GM23338 (cell line): Measurements from ENCODE around the gene PPP1R3G. TPM values are rescaled to one million over a fixed set of nuclear protein-coding genes. Genes with fewer than 3 reads are reported as not detected.

Experiments
- ATAC-seq: fragments of 200-7000 bp; cut with Tn5 transposase; 3 replicates; pipeline ENCODE4 v1.9.1; 2020
- DNase-seq: peaks from one replicate; pipeline ENCODE4 v3.0.0-alpha.2; 2015; ENCODE audit warnings: low spot score
- H2AFZ ChIP-seq: fragments of 200-600 bp; sonication (generic); 2 replicates; pipeline ENCODE4 v1.8.0; 2016; ENCODE audit warnings: antibody characterized with exemption, mild to moderate bottlenecking, moderate library complexity
- H3F3A ChIP-seq: fragments of 200-600 bp; sonication (generic); replicated peaks from 2 replicates; pipeline ENCODE4 v1.8.0; 2017; ENCODE audit warnings: antibody characterized with exemption, mixed run types, low read depth
- H3K27ac ChIP-seq: fragments of 200-600 bp; sonication (generic); 2 replicates; pipeline ENCODE4 v1.6.1; 2016; ENCODE audit warnings: low read depth
- H3K27me3 ChIP-seq: fragments of 200-600 bp; sonication (generic); 2 replicates; pipeline ENCODE4 v1.8.0; 2016; ENCODE audit warnings: mild to moderate bottlenecking, mixed run types, moderate library complexity; ENCODE audit not compliant: insufficient read depth
- H3K36me3 ChIP-seq: fragments of 200-600 bp; sonication (generic); 2 replicates; pipeline ENCODE4 v1.8.0; 2016; ENCODE audit warnings: mild to moderate bottlenecking; ENCODE audit not compliant: insufficient read depth
- H3K4me1 ChIP-seq: fragments of 200-600 bp; sonication (generic); 2 replicates; pipeline ENCODE4 v1.8.0; 2016; ENCODE audit warnings: mild to moderate bottlenecking, moderate library complexity; ENCODE audit not compliant: insufficient read depth
- H3K4me2 ChIP-seq: fragments of 200-600 bp; sonication (generic); 2 replicates; pipeline ENCODE4 v1.7.1; 2017; ENCODE audit warnings: mixed run types
- H3K4me3 ChIP-seq: fragments of 200-600 bp; sonication (generic); 2 replicates; pipeline ENCODE4 v1.6.1; 2016; ENCODE audit warnings: mixed run types
- H3K79me2 ChIP-seq: fragments of 200-600 bp; sonication (generic); replicated peaks from 2 replicates; pipeline ENCODE4 v1.8.0; 2017; ENCODE audit warnings: mild to moderate bottlenecking; ENCODE audit not compliant: insufficient read depth
- H3K9me2 ChIP-seq: fragments of 200-600 bp; sonication (generic); 2 replicates; pipeline ENCODE4 v1.8.0; 2017; ENCODE audit not compliant: insufficient read depth
- H4K20me1 ChIP-seq: fragments of 200-600 bp; sonication (generic); replicated peaks from 2 replicates; pipeline ENCODE4 v1.8.0; 2017; ENCODE audit warnings: mild to moderate bottlenecking; ENCODE audit not compliant: insufficient read depth
- H3K27ac Mint-ChIP-seq: 2 replicates; pipeline ENCODE4 v1.8.0; 2020; ENCODE audit warnings: inconsistent platforms, mild to moderate bottlenecking, moderate library complexity, mixed read lengths
- H3K27me3 Mint-ChIP-seq: 3 replicates; pipeline ENCODE4 v1.8.0; 2022; ENCODE audit warnings: low read depth, mild to moderate bottlenecking, moderate library complexity, mixed read lengths, inconsistent platforms; ENCODE audit not compliant: insufficient read depth, poor library complexity
- H3K36me3 Mint-ChIP-seq: 3 replicates; pipeline ENCODE4 v1.8.0; 2021; ENCODE audit warnings: low read depth, mild to moderate bottlenecking, inconsistent platforms, moderate library complexity, mixed read lengths
- H3K4me1 Mint-ChIP-seq: 3 replicates; pipeline ENCODE4 v1.8.0; 2020; ENCODE audit warnings: mild to moderate bottlenecking, inconsistent platforms, mixed read lengths
- H3K4me3 Mint-ChIP-seq: 3 replicates; pipeline ENCODE4 v1.8.0; 2021; ENCODE audit warnings: moderate library complexity, mild to moderate bottlenecking, inconsistent platforms, mixed read lengths
- H3K9me3 Mint-ChIP-seq: 3 replicates; pipeline ENCODE4 v1.8.0; 2020; ENCODE audit warnings: moderate library complexity, mild to moderate bottlenecking, inconsistent platforms, mixed read lengths
- CREB1 ChIP-seq: fragments of 250-450 bp; sonication (Bioruptor Pico); IDR thresholded peaks from 2 replicates; pipeline ENCODE4 v1.5.0; 2020; ENCODE audit warnings: low read depth, mild to moderate bottlenecking, moderate library complexity
- EZH2phosphoT487 ChIP-seq: fragments of 200-600 bp; sonication (generic); IDR thresholded peaks from one replicate; pipeline ENCODE4 v1.8.1; 2018; ENCODE audit warnings: antibody characterized with exemption; ENCODE audit not compliant: unreplicated experiment
- JUNB ChIP-seq: IDR thresholded peaks from one replicate; pipeline ENCODE4 v1.6.1; 2016; ENCODE audit warnings: antibody characterized with exemption; ENCODE audit not compliant: unreplicated experiment
- NANOG ChIP-seq: IDR thresholded peaks from 2 replicates; pipeline ENCODE4 v1.6.1; 2016; ENCODE audit warnings: antibody characterized with exemption, borderline replicate concordance
- STAT1 ChIP-seq: IDR thresholded peaks from one replicate; pipeline ENCODE4 v1.6.1; 2016; ENCODE audit warnings: antibody characterized with exemption; ENCODE audit not compliant: unreplicated experiment
- polyA plus RNA-seq: library from polyadenylated mRNA; unstranded; fragments of >200 nt; fragmentation: Nextera tagmentation; extraction: Ambion mirVana; gene quantifications from 2 replicates; pipeline ENCODE4 v1.2.1, GENCODE V29; 2016
- total RNA-seq: library from RNA; depleted of rRNA; stranded (reverse); fragments of >200 nt; shearing (Covaris generic); gene quantifications from 2 replicates; pipeline ENCODE4 v1.2.3, GENCODE V29; 2014
- TF ChIP-seq, protein P1 (sequence below), 2 experiments: fragments of 200-600 bp in 1 of 2; sonication (generic) in 1 of 2; conservative IDR thresholded peaks; 2 replicates each; pipeline versions ENCODE4 v1.5.1 to v1.6.1; 2016 to 2017; ENCODE audit warnings: antibody characterized with exemption in 2 of 2, low read depth in 2 of 2, mild to moderate bottlenecking in 2 of 2, moderate library complexity in 1 of 2
- TF ChIP-seq, protein P2 (sequence below): fragments of 250-450 bp; sonication (Bioruptor Pico); IDR thresholded peaks from 2 replicates; pipeline ENCODE4 v1.5.0; 2020; ENCODE audit warnings: mild to moderate bottlenecking, moderate library complexity
- TF ChIP-seq, protein P3 (sequence below): IDR thresholded peaks from one replicate; pipeline ENCODE4 v1.6.1; 2018; ENCODE audit warnings: antibody characterized with exemption; ENCODE audit not compliant: unreplicated experiment

PPP1R3G gene
- total and polyA plus RNA-seq, 2 experiments from 2014 or later: 0.13 to 0.24 TPM

DNA sequence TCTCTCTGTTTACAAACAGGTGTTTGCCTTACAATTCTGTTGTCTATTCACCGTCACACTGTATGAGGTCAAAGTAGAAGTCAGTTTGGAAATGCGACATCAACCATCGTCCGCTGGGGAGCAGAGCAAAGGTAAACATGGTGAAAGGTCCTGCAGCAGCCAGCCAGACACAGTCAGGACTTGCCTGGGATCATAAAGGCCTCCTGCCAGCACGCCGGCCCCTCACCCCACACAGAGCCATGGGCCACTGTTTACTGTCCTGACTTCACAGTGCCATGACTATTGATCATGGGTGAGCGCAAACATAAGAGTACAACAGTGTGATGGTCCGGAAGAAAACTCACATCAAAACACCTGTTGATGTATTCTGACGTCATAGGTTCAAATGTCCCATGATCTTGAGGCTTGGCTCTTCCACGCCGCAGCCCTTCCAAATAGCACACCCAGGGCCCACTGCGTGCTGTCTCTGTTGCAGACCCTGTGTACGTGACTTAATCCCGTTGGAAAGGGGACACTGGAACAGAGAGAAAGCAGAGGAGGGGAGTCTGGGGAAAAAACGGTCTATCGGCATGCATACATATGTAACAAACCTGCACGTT is 16.9 kb upstream of the PPP1R3G start:
- H3F3A ChIP-seq: no peaks in the 10 kb centered on the region
- H3K4me1 ChIP-seq: no peaks in the 10 kb centered on the region
- H3K79me2 ChIP-seq: no peaks in the 10 kb centered on the region
- H3K4me2 ChIP-seq: no peak overlapping the region
- Mint-ChIP-seq H3K4me3 (no peak overlapping the region), H3K4me1 (no peaks in the 10 kb centered on the region), H3K9me3 (no peaks in the 10 kb centered on the region), H3K27me3 (peaks cover 2% of the 10 kb centered on the region), H3K36me3 (no peaks in the 10 kb centered on the region; the same call in 2 of the 3 replicates), H3K27ac (no peak overlapping the region)
- no peaks in the 10 kb centered on the region for H3K27me3 ChIP-seq
- DNase-seq (no peak), ATAC-seq (no peak)
- no peaks in the 10 kb centered on the region for H3K36me3 ChIP-seq
- no peak for TF ChIP-seq JUNB
- no peak for TF ChIP-seq CREB1 (CRISPR knock-in tag)
- TF ChIP-seq, protein P1, sequence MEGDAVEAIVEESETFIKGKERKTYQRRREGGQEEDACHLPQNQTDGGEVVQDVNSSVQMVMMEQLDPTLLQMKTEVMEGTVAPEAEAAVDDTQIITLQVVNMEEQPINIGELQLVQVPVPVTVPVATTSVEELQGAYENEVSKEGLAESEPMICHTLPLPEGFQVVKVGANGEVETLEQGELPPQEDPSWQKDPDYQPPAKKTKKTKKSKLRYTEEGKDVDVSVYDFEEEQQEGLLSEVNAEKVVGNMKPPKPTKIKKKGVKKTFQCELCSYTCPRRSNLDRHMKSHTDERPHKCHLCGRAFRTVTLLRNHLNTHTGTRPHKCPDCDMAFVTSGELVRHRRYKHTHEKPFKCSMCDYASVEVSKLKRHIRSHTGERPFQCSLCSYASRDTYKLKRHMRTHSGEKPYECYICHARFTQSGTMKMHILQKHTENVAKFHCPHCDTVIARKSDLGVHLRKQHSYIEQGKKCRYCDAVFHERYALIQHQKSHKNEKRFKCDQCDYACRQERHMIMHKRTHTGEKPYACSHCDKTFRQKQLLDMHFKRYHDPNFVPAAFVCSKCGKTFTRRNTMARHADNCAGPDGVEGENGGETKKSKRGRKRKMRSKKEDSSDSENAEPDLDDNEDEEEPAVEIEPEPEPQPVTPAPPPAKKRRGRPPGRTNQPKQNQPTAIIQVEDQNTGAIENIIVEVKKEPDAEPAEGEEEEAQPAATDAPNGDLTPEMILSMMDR (conservative IDR thresholded peaks at IDR 0.05; ENCODE audit: low read depth in 2 of 2): no peak
- TF ChIP-seq, protein P2, sequence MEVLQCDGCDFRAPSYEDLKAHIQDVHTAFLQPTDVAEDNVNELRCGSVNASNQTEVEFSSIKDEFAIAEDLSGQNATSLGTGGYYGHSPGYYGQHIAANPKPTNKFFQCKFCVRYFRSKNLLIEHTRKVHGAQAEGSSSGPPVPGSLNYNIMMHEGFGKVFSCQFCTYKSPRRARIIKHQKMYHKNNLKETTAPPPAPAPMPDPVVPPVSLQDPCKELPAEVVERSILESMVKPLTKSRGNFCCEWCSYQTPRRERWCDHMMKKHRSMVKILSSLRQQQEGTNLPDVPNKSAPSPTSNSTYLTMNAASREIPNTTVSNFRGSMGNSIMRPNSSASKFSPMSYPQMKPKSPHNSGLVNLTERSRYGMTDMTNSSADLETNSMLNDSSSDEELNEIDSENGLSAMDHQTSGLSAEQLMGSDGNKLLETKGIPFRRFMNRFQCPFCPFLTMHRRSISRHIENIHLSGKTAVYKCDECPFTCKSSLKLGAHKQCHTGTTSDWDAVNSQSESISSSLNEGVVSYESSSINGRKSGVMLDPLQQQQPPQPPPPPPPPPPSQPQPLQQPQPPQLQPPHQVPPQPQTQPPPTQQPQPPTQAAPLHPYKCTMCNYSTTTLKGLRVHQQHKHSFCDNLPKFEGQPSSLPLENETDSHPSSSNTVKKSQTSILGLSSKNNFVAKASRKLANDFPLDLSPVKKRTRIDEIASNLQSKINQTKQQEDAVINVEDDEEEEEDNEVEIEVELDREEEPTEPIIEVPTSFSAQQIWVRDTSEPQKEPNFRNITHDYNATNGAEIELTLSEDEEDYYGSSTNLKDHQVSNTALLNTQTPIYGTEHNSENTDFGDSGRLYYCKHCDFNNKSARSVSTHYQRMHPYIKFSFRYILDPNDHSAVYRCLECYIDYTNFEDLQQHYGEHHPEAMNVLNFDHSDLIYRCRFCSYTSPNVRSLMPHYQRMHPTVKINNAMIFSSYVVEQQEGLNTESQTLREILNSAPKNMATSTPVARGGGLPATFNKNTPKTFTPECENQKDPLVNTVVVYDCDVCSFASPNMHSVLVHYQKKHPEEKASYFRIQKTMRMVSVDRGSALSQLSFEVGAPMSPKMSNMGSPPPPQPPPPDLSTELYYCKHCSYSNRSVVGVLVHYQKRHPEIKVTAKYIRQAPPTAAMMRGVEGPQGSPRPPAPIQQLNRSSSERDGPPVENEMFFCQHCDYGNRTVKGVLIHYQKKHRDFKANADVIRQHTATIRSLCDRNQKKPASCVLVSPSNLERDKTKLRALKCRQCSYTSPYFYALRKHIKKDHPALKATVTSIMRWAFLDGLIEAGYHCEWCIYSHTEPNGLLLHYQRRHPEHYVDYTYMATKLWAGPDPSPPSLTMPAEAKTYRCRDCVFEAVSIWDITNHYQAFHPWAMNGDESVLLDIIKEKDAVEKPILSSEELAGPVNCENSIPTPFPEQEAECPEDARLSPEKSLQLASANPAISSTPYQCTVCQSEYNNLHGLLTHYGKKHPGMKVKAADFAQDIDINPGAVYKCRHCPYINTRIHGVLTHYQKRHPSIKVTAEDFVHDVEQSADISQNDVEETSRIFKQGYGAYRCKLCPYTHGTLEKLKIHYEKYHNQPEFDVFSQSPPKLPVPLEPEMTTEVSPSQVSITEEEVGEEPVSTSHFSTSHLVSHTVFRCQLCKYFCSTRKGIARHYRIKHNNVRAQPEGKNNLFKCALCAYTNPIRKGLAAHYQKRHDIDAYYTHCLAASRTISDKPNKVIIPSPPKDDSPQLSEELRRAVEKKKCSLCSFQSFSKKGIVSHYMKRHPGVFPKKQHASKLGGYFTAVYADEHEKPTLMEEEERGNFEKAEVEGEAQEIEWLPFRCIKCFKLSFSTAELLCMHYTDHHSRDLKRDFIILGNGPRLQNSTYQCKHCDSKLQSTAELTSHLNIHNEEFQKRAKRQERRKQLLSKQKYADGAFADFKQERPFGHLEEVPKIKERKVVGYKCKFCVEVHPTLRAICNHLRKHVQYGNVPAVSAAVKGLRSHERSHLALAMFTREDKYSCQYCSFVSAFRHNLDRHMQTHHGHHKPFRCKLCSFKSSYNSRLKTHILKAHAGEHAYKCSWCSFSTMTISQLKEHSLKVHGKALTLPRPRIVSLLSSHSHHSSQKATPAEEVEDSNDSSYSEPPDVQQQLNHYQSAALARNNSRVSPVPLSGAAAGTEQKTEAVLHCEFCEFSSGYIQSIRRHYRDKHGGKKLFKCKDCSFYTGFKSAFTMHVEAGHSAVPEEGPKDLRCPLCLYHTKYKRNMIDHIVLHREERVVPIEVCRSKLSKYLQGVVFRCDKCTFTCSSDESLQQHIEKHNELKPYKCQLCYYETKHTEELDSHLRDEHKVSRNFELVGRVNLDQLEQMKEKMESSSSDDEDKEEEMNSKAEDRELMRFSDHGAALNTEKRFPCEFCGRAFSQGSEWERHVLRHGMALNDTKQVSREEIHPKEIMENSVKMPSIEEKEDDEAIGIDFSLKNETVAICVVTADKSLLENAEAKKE (CRISPR knock-in tag): no peak
- no peak for TF ChIP-seq EZH2phosphoT487
- no peak for TF ChIP-seq NANOG
- TF ChIP-seq STAT1: no peak
- TF ChIP-seq, protein P3, sequence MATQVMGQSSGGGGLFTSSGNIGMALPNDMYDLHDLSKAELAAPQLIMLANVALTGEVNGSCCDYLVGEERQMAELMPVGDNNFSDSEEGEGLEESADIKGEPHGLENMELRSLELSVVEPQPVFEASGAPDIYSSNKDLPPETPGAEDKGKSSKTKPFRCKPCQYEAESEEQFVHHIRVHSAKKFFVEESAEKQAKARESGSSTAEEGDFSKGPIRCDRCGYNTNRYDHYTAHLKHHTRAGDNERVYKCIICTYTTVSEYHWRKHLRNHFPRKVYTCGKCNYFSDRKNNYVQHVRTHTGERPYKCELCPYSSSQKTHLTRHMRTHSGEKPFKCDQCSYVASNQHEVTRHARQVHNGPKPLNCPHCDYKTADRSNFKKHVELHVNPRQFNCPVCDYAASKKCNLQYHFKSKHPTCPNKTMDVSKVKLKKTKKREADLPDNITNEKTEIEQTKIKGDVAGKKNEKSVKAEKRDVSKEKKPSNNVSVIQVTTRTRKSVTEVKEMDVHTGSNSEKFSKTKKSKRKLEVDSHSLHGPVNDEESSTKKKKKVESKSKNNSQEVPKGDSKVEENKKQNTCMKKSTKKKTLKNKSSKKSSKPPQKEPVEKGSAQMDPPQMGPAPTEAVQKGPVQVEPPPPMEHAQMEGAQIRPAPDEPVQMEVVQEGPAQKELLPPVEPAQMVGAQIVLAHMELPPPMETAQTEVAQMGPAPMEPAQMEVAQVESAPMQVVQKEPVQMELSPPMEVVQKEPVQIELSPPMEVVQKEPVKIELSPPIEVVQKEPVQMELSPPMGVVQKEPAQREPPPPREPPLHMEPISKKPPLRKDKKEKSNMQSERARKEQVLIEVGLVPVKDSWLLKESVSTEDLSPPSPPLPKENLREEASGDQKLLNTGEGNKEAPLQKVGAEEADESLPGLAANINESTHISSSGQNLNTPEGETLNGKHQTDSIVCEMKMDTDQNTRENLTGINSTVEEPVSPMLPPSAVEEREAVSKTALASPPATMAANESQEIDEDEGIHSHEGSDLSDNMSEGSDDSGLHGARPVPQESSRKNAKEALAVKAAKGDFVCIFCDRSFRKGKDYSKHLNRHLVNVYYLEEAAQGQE: no peak
- no peak overlapping the region for H2AFZ ChIP-seq
- H3K27ac ChIP-seq: no peak overlapping the region
- no peaks in the 10 kb centered on the region for H3K9me2 ChIP-seq
- H4K20me1 ChIP-seq: no peaks in the 10 kb centered on the region
- no peak overlapping the region for H3K4me3 ChIP-seq
